Neural progenitor cell (in vitro differentiated cells): ENCODE measurements around the gene XPNPEP1.

Source experiments
- EZH2 ChIP-seq: fragments of 200-600 bp; sonication (generic); IDR thresholded peaks from 2 replicates; pipeline ENCODE4 v1.6.1; 2017; ENCODE audit warnings: antibody characterized with exemption, mild to moderate bottlenecking, moderate library complexity
- TF ChIP-seq, protein P1 (sequence below): fragments of 200-600 bp; sonication (generic); IDR thresholded peaks from 2 replicates; pipeline ENCODE4 v1.5.1; 2017; ENCODE audit warnings: antibody characterized with exemption, mild to moderate bottlenecking

DNA sequence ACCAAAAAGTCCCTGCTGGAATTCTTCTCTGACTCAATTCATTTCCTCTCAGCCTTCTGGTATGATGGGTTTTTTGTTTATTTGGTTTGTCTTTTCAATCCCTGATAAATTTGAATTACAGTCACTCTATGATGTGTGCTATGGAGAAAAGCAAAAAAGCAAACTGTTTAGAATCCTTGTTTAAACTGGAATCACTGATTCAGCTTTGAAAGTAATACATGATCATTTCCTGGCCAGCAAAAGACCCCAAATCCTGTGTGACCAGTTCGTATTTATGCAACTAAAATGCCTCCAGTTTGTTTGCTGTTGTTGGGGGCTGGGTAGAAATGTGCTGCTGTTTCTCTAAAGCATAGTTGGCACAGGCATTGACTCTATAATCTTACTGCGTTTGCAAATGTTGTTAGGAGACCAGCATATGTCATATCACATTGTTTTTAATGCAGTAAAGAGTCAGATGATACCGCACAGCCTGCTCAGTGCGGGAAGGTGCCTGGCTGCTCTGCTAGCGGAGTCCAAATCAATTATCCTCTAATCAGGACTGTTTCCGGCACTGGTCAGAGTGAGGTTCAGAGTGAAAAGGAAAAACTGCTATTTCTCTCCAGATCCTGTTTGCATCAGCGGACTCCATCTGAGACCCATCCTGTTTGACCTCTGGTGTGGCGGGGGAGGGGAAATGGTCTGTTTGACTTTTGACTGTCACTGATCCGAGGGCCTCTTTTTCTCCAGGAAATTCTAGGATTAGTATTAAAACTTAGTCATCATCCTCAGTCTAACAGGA is 43.8 kb upstream of the XPNPEP1 start:
- TF ChIP-seq, protein P1, sequence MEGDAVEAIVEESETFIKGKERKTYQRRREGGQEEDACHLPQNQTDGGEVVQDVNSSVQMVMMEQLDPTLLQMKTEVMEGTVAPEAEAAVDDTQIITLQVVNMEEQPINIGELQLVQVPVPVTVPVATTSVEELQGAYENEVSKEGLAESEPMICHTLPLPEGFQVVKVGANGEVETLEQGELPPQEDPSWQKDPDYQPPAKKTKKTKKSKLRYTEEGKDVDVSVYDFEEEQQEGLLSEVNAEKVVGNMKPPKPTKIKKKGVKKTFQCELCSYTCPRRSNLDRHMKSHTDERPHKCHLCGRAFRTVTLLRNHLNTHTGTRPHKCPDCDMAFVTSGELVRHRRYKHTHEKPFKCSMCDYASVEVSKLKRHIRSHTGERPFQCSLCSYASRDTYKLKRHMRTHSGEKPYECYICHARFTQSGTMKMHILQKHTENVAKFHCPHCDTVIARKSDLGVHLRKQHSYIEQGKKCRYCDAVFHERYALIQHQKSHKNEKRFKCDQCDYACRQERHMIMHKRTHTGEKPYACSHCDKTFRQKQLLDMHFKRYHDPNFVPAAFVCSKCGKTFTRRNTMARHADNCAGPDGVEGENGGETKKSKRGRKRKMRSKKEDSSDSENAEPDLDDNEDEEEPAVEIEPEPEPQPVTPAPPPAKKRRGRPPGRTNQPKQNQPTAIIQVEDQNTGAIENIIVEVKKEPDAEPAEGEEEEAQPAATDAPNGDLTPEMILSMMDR, result no peak
- TF ChIP-seq EZH2, result no peak
